ENCODE data around the gene REEP3. TPM values are rescaled to one million over a fixed set of nuclear protein-coding genes. Genes with fewer than 3 reads are reported as not detected.

Gene REEP3
- total RNA-seq, 2 donors from 2014 or later, result 30.7 to 33.0 TPM

- no peaks in the 10 kb centered on the region for H3K9me3 ChIP-seq (ENCODE audit: control insufficient read depth, low read length)
- 100% methylated on average over 1 of the region's 1 CpG; no CpG with 5 or more reads in 1 of the 2 experiments for WGBS, 2 experiments (ENCODE audit: insufficient coverage in 1 of 2, insufficient read length in 1 of 2)
- no peaks in the 10 kb centered on the region for H3K36me3 ChIP-seq (ENCODE audit: control insufficient read depth, insufficient read depth, low read length)
- Mint-ChIP-seq H3K4me3 (no peak overlapping the region), H3K36me3 (ENCODE audit: low read depth) (no peaks in the 10 kb centered on the region), H3K4me1 (peaks cover 17% of the 10 kb centered on the region), H3K27ac (no peak overlapping the region), H3K9me3 (no peaks in the 10 kb centered on the region), H3K27me3 (ENCODE audit: insufficient read depth) (no peaks in the 10 kb centered on the region)
- no peak overlapping the region for H3K27ac ChIP-seq (ENCODE audit: low read depth, low read length)
- H3K27me3 ChIP-seq (ENCODE audit: control insufficient read depth, insufficient read depth, low read length, poor library complexity, severe bottlenecking), result no peaks in the 10 kb centered on the region
- H3K4me1 ChIP-seq (ENCODE audit: control insufficient read depth, insufficient read depth, low read length), result peaks cover 18% of the 10 kb centered on the region
- no peak overlapping the region for H3K9ac ChIP-seq (ENCODE audit: extremely low read depth, low read length, poor library complexity, severe bottlenecking)
- no peak overlapping the region for H3K4me3 ChIP-seq (ENCODE audit: low read length)
- DNase-seq, result no peak
- no peak for TF ChIP-seq CTCF (conservative IDR thresholded peaks at IDR 0.05)
Observed at GRCh38 chr10:63483983-63484382, 37.2 kb upstream of the REEP3 start.

GRCh38 chr10:63487990-63488389 is 33.2 kb upstream of the REEP3 start:
- Histone ChIP-seq H3K4me1 (ENCODE audit: control insufficient read depth, insufficient read depth, low read length) (peaks cover 12% of the 10 kb centered on the region), H3K9me3 (ENCODE audit: control insufficient read depth, low read length) (peaks cover 18% of the 10 kb centered on the region), H3K36me3 (ENCODE audit: control insufficient read depth, insufficient read depth, low read length) (peaks cover 13% of the 10 kb centered on the region), H3K27me3 (ENCODE audit: control insufficient read depth, insufficient read depth, low read length, poor library complexity, severe bottlenecking) (no peaks in the 10 kb centered on the region), H3K27ac (ENCODE audit: low read depth, low read length) (no peak overlapping the region), H3K9ac (ENCODE audit: extremely low read depth, low read length, poor library complexity, severe bottlenecking) (no peak overlapping the region), H3K4me3 (ENCODE audit: low read length) (no peak overlapping the region)
- no peak overlapping the region for H3K27ac Mint-ChIP-seq
- DNase-seq, result no peak
- H3K27me3 Mint-ChIP-seq (ENCODE audit: insufficient read depth), result no peaks in the 10 kb centered on the region
- H3K4me3 Mint-ChIP-seq, result no peak overlapping the region
- H3K4me1 Mint-ChIP-seq, result peaks cover 5% of the 10 kb centered on the region
- peaks cover 15% of the 10 kb centered on the region for H3K36me3 Mint-ChIP-seq (ENCODE audit: low read depth)
- WGBS, 2 experiments (ENCODE audit: insufficient coverage in 1 of 2, insufficient read length in 1 of 2), result 97 to 100% methylated on average over 2 to 3 of the region's 3 CpGs
- peaks cover 14% of the 10 kb centered on the region for H3K9me3 Mint-ChIP-seq
- TF ChIP-seq CTCF (conservative IDR thresholded peaks at IDR 0.05), result no peak

- H3K4me1 Mint-ChIP-seq, result peaks cover 4% of the 10 kb centered on the region
- Histone ChIP-seq H3K27me3 (ENCODE audit: control insufficient read depth, insufficient read depth, low read length, poor library complexity, severe bottlenecking) (no peaks in the 10 kb centered on the region), H3K4me3 (ENCODE audit: low read length) (no peak overlapping the region), H3K36me3 (ENCODE audit: control insufficient read depth, insufficient read depth, low read length) (peaks cover 17% of the 10 kb centered on the region), H3K9me3 (ENCODE audit: control insufficient read depth, low read length) (peaks cover 23% of the 10 kb centered on the region), H3K27ac (ENCODE audit: low read depth, low read length) (no peak overlapping the region), H3K9ac (ENCODE audit: extremely low read depth, low read length, poor library complexity, severe bottlenecking) (no peak overlapping the region), H3K4me1 (ENCODE audit: control insufficient read depth, insufficient read depth, low read length) (peaks cover 12% of the 10 kb centered on the region)
- peaks cover 14% of the 10 kb centered on the region for H3K9me3 Mint-ChIP-seq
- H3K4me3 Mint-ChIP-seq, result no peak overlapping the region
- H3K36me3 Mint-ChIP-seq (ENCODE audit: low read depth), result peaks cover 15% of the 10 kb centered on the region
- H3K27ac Mint-ChIP-seq, result no peak overlapping the region
- no peak for DNase-seq
- no peak for TF ChIP-seq CTCF (conservative IDR thresholded peaks at IDR 0.05)
- WGBS, 2 experiments (ENCODE audit: insufficient coverage in 1 of 2, insufficient read length in 1 of 2), result 67 to 96% methylated on average over 1 to 3 of the region's 3 CpGs
- no peaks in the 10 kb centered on the region for H3K27me3 Mint-ChIP-seq (ENCODE audit: insufficient read depth)
Observed at GRCh38 chr10:63489838-63490237, 31.4 kb upstream of the REEP3 start.
